ENCODE data around the gene ADAMTS15.

- TF ChIP-seq CTCF (IDR thresholded peaks at IDR 0.05) (no peak), POLR2A (IDR thresholded peaks at IDR 0.05) (no peak)
These were observed 34.7 kb downstream of the ADAMTS15 start for GRCh38 chr11:130483124-130483523.
